Pancreas (tissue), 10 donors: ENCODE measurements around the gene SLC25A25. TPM values are rescaled to one million over a fixed set of nuclear protein-coding genes. Genes with fewer than 3 reads are reported as not detected.
A peak's percentile ranks its signal among the peaks of the same experiment; 100 is the strongest.

ENCODE experiments used
- ATAC-seq, 4 donors: fragments of 200-7000 bp; cut with Tn5 transposase; one replicate each; pipeline versions ENCODE4 v1.8.0 to v1.9.1; 2020; ENCODE audit warnings: mild to moderate bottlenecking in 4 of 4, moderate library complexity in 4 of 4
- DNase-seq, 6 donors: peaks; one replicate each; pipeline ENCODE4 v3.0.0-alpha.2; 2020
- FAIRE-seq: peaks from 2 replicates; lab custom pipeline; 2012; peaks lifted over from hg19 to GRCh38; lab: Jason Lieb, UNC
- H3K27ac ChIP-seq, 4 donors: fragments of 200-600 bp; sonication (generic); 1 replicate in 3 of 4; 2 replicates in 1 of 4; pipeline versions ENCODE4 v1.5.0 to v1.8.0; 2020
- H3K27me3 ChIP-seq, 4 donors: fragments of 200-600 bp; one replicate each; pipeline ENCODE4 v1.8.0; 2021
- H3K36me3 ChIP-seq, 3 donors: fragments of 200-600 bp; sonication (generic) in 1 of 3; one replicate each; pipeline versions ENCODE4 v1.5.0 to v1.8.0; 2020 to 2021
- H3K4me1 ChIP-seq, 3 donors: fragments of 200-600 bp; one replicate each; pipeline ENCODE4 v1.8.0; 2021
- H3K4me3 ChIP-seq, 4 donors: fragments of 200-600 bp; sonication (generic) in 2 of 4; one replicate each; pipeline versions ENCODE4 v1.5.0 to v1.8.0; 2020 to 2021
- H3K9me3 ChIP-seq, 4 donors: fragments of 200-600 bp; one replicate each; pipeline ENCODE4 v1.8.0; 2021
- CTCF ChIP-seq, 4 donors: fragments of 200-600 bp; sonication (generic) in 3 of 4; IDR thresholded peaks; one replicate each; pipeline versions ENCODE4 v1.5.0 to v1.8.0; 2021; ENCODE audit warnings: antibody characterized with exemption in 4 of 4
- WGBS, 2 donors: extraction: QIAGEN DNeasy Blood & Tissue Kit; methylation state at CpG; one replicate each; pipeline ENCODE4 v1.1.7; 2013; 5-methylcytosine and 5-hydroxymethylcytosine counted together
- intact Hi-C, 3 donors: fragments of 100-400 bp; cut with DNase I; formaldehyde crosslinking; loops; one replicate each; pipeline versions ENCODE4 v1.11.1 to v1.14.2; 2022
- polyA plus RNA-seq, 2 donors: library from polyadenylated mRNA; stranded (reverse); fragments of 200-250 nt; gene quantifications; one replicate each; pipeline ENCODE4 v1.2.3, GENCODE V29; 2013
- total RNA-seq, 6 donors: library from RNA; stranded (reverse); fragmentation: NEBNext Ultra II Directional in 4 of 6; extraction: Animal tissue kit (Norgen Biotek cat#: 25700) in 4 of 6; gene quantifications; one replicate each; pipeline versions ENCODE4 v1.2.1 to v1.2.4, GENCODE V29; 2021 to 2023
- donor health status: healthy with polysubstance abuse.
- donor health status: DM: no; HTN: no; CAD: no; lungs with moderate emphysema.
- donor health status: DM: no; HTN: no; CAD: no.
- donor health status: control.
- donor health status: control.
- donor health status: Bipolar disorder and iron deficiency.
- donor health status: DM: yes; HTN: yes; CAD: no.
- donor health status: DM: no; HTN: no; CAD: no.
- donor health status: DM: no; HTN: no; CAD: no.
- donor health status: DM: yes; HTN: yes; CAD: no.

SLC25A25 gene
- total and polyA plus RNA-seq, 8 donors, result 6.8 to 134 (median 43.1) TPM

- FAIRE-seq (no peak), ATAC-seq (no peak), DNase-seq (peak in 4 of 6 donors; percentile 9 to 35 (median 14))
- intact Hi-C loops, result no loop called here
- Histone ChIP-seq H3K36me3 (no peaks in the 10 kb centered on the region), H3K4me3 (no peak overlapping the region), H3K4me1 (peaks cover 0 to 2% (median 0%) of the 10 kb centered on the region in 3 donors), H3K9me3 (no peaks in the 10 kb centered on the region), H3K27me3 (no peaks in the 10 kb centered on the region), H3K27ac (no peak overlapping the region)
- WGBS, 2 donors, result 87 to 92% methylated on average over 18 of the region's 18 CpGs
- TF ChIP-seq CTCF (IDR thresholded peaks at IDR 0.05), result no peak
Observed at GRCh38 chr9:128136816-128137793, 69.1 kb downstream of the SLC25A25 start.

DNA sequence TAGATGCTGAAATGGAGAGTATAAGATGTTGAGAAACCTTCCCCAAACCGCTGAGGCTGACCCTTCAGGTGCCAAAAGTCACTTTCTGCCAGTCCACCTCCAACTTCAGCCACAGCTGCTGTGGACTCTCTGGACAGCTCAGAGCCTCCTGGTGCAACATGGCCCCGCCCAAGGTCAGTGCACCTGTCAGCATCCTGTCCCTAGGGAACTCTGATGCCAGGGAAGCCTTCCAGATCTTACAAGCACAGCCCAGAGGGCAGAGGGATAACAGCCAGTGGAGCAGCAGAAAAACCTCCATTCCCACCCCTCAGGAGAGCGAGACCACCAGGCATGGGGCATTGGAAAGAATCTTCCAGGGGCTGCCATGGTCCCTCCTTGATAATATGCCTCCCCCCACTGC is 70.0 kb downstream of the SLC25A25 start:
- Histone ChIP-seq H3K27me3 (no peaks in the 10 kb centered on the region), H3K27ac (no peak overlapping the region), H3K4me3 (no peak overlapping the region), H3K9me3 (no peaks in the 10 kb centered on the region), H3K36me3 (no peaks in the 10 kb centered on the region), H3K4me1 (no peaks in the 10 kb centered on the region)
- ATAC-seq, result no peak
- no peak for FAIRE-seq
- peak in 2 of 6 donors; percentile 17 to 35 for DNase-seq
- intact Hi-C loops, result no loop called here
- WGBS, 2 donors, result 82 to 88% methylated on average over 3 of the region's 3 CpGs
- TF ChIP-seq CTCF (IDR thresholded peaks at IDR 0.05), result no peak

- Histone ChIP-seq H3K4me1 (no peaks in the 10 kb centered on the region), H3K4me3 (no peak overlapping the region), H3K36me3 (no peaks in the 10 kb centered on the region), H3K27ac (no peak overlapping the region), H3K27me3 (no peaks in the 10 kb centered on the region), H3K9me3 (no peaks in the 10 kb centered on the region)
- FAIRE-seq, result no peak
- 54 to 86% methylated on average over 7 to 8 of the region's 16 CpGs for WGBS, 2 donors
- intact Hi-C loops, result no loop called here
- peak in 3 of 6 donors; percentile 9 to 21 (median 12) for DNase-seq
- no peak for ATAC-seq
- TF ChIP-seq CTCF (IDR thresholded peaks at IDR 0.05), result no peak
Observed at GRCh38 chr9:128139621-128140020, 71.6 kb downstream of the SLC25A25 start.

- no peak for TF ChIP-seq CTCF (IDR thresholded peaks at IDR 0.05)
- Histone ChIP-seq H3K36me3 (no peaks in the 10 kb centered on the region), H3K27me3 (no peaks in the 10 kb centered on the region), H3K4me1 (no peaks in the 10 kb centered on the region), H3K4me3 (no peak overlapping the region), H3K27ac (no peak overlapping the region), H3K9me3 (no peaks in the 10 kb centered on the region)
- ATAC-seq (no peak), DNase-seq (peak in 2 of 6 donors; percentile 11 to 21), FAIRE-seq (no peak)
- 88 to 93% methylated on average over 3 of the region's 3 CpGs for WGBS, 2 donors
- intact Hi-C loops, result no loop called here
Observed at GRCh38 chr9:128141604-128142003, 73.6 kb downstream of the SLC25A25 start.

DNA sequence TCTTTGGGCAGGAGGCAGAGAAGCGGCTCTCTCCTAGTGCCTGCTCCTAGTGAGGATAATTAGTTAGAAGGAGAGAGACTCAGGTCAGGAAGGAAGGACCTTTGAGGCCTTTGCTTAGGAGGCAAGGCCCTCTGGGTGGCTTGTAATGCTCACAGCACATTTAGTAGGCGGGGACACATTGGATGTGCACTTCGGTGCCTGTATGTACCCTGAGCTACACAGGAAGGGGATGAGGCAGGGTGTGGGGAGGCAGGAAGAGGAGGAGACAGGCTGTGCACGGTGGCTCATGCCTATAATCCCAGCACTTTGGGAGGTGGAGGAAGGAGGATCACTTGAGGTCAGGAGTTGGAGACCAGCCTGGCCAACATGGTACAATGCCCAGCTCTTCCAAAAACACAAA is 74.0 kb downstream of the SLC25A25 start:
- 69 to 77% methylated on average over 4 of the region's 4 CpGs for WGBS, 2 donors
- DNase-seq, result peak in 1 of 6 donors; percentile 21
- Histone ChIP-seq H3K9me3 (no peaks in the 10 kb centered on the region), H3K36me3 (no peaks in the 10 kb centered on the region), H3K27me3 (no peaks in the 10 kb centered on the region), H3K27ac (no peak overlapping the region), H3K4me3 (no peak overlapping the region), H3K4me1 (no peaks in the 10 kb centered on the region)
- no peak for ATAC-seq
- no peak for FAIRE-seq
- intact Hi-C loops, result no loop called here
- no peak for TF ChIP-seq CTCF (IDR thresholded peaks at IDR 0.05)
